ENCODE results near the gene PTGIR. TPM values are rescaled to one million over a fixed set of nuclear protein-coding genes. Genes with fewer than 3 reads are reported as not detected.

Gene PTGIR, protein sequence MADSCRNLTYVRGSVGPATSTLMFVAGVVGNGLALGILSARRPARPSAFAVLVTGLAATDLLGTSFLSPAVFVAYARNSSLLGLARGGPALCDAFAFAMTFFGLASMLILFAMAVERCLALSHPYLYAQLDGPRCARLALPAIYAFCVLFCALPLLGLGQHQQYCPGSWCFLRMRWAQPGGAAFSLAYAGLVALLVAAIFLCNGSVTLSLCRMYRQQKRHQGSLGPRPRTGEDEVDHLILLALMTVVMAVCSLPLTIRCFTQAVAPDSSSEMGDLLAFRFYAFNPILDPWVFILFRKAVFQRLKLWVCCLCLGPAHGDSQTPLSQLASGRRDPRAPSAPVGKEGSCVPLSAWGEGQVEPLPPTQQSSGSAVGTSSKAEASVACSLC
- not detected in 2 replicates for polyA plus RNA-seq

GRCh38 chr19:46624958-46625661 is at the start of gene PTGIR:
Gene PTGIR (minus strand): TSS chr19:46625089. CDS start chr19:46624225, 864 bp downstream.

GRCh38 chr19:46661020-46661731 is 36.3 kb upstream of the PTGIR start, which contains the start of gene DACT3:
Gene DACT3 (minus strand): TSS chr19:46661182. CDS start chr19:46661064, 118 bp downstream.

GRCh38 chr19:46635920-46636761 is 11.3 kb upstream of the PTGIR start, which contains the start of gene GNG8:
Gene GNG8 (minus strand): TSS chr19:46636202. CDS start chr19:46634682, 1,520 bp downstream.

GRCh38 chr19:46601318-46602224 is 23.3 kb downstream of the PTGIR start, which contains the start of gene CALM3:
Gene CALM3 (plus strand): TSS chr19:46601330. CDS start chr19:46601435, 105 bp downstream.

Other genes starting within 250 kb of the PTGIR start
- gene CCDC8, start 211.5 kb downstream of the PTGIR start, polyA plus RNA-seq, result 0.20 TPM in 1 of 2 replicates, not detected in the other
- 13.3 and 17.1 TPM in 2 replicates for gene PNMA8C, start 196.2 kb downstream of the PTGIR start, polyA plus RNA-seq
- gene PNMA8A, start 153.5 kb downstream of the PTGIR start, polyA plus RNA-seq, result 60.9 and 72.2 TPM in 2 replicates
- 4.9 and 6.1 TPM in 2 replicates for gene PNMA8B, start 129.2 kb downstream of the PTGIR start, polyA plus RNA-seq
- 322 and 421 TPM in 2 replicates for gene CALM3, start 23.8 kb downstream of the PTGIR start, polyA plus RNA-seq
- not detected in 2 replicates for gene GNG8, start 11.1 kb upstream of the PTGIR start, polyA plus RNA-seq
- gene DACT3, start 36.1 kb upstream of the PTGIR start, polyA plus RNA-seq, result 3.3 and 7.1 TPM in 2 replicates
- 0.87 TPM in 1 of 2 replicates, not detected in the other for gene PRKD2, start 92.0 kb upstream of the PTGIR start, polyA plus RNA-seq
- gene FKRP, start 121.0 kb upstream of the PTGIR start, polyA plus RNA-seq, result 9.0 and 9.2 TPM in 2 replicates
- 3.9 and 4.8 TPM in 2 replicates for gene STRN4, start 121.4 kb upstream of the PTGIR start, polyA plus RNA-seq
- 0.21 TPM in 1 of 2 replicates, not detected in the other for gene SLC1A5, start 163.5 kb upstream of the PTGIR start, polyA plus RNA-seq
- 49.7 and 57.9 TPM in 2 replicates for gene AP2S1, start 225.8 kb upstream of the PTGIR start, polyA plus RNA-seq
- gene ARHGAP35, start 235.9 kb upstream of the PTGIR start, polyA plus RNA-seq, result 7.6 and 7.8 TPM in 2 replicates